Endothelial cell of umbilical vein (primary cell): ENCODE data around the gene CCDC106. TPM values are rescaled to one million over a fixed set of nuclear protein-coding genes. Genes with fewer than 3 reads are reported as not detected.

Experiments
- BruUV-seq: library from RNA; stranded (reverse); fragments of 400-500 nt; replicated peaks from 2 replicates; lab custom pipeline; 2021; lab: Mats Ljungman, UMichigan
- CTCF ChIA-PET: fragments of 300-600, 350-600 bp; sonication (Branson Sonifier 250); formaldehyde crosslinking; loops from one replicate; lab custom pipeline; 2021; ENCODE audit warnings: antibody characterized with exemption, inconsistent platforms; lab: Charles Lee
- POLR2A ChIA-PET: fragments of 300-600, 350-600 bp; sonication (Branson Sonifier 250); formaldehyde crosslinking; loops from one replicate; lab custom pipeline; 2021; ENCODE audit warnings: antibody characterized with exemption, inconsistent platforms; lab: Charles Lee
- DNase-seq: peaks from one replicate; pipeline ENCODE4 v3.0.0-alpha.2; 2011; ENCODE audit warnings: low read depth, low spot score
- FAIRE-seq: peaks from 2 replicates; lab custom pipeline; 2011; peaks lifted over from hg19 to GRCh38; lab: Jason Lieb, UNC
- H2AFZ ChIP-seq: 2 replicates; pipeline ENCODE4 v1.6.0; 2012; ENCODE audit warnings: low read depth, low read length, control low read depth, inconsistent platforms
- H3K27ac ChIP-seq: 2 replicates; pipeline ENCODE4 v1.5.1; 2011; ENCODE audit warnings: low read depth, mild to moderate bottlenecking, control low read depth, low read length, moderate library complexity; ENCODE audit not compliant: insufficient read depth
- H3K27me3 ChIP-seq, 2 experiments: 2 replicates each; pipeline versions ENCODE4 v1.6.0 to v1.6.1; 2011; ENCODE audit warnings: low read length in 2 of 2, mixed read lengths in 1 of 2; ENCODE audit not compliant: control insufficient read depth in 2 of 2, insufficient read depth in 2 of 2
- H3K36me3 ChIP-seq, 2 experiments: 2 replicates in 1 of 2; 3 replicates in 1 of 2; pipeline ENCODE4 v1.5.1; 2011; ENCODE audit warnings: low read length in 2 of 2, mild to moderate bottlenecking in 1 of 2, moderate library complexity in 1 of 2; ENCODE audit not compliant: control insufficient read depth in 2 of 2, insufficient read depth in 2 of 2; ENCODE audit errors: extremely low read depth in 1 of 2
- H3K4me1 ChIP-seq: 3 replicates; pipeline ENCODE4 v1.5.1; 2011; ENCODE audit warnings: mild to moderate bottlenecking, low read length; ENCODE audit not compliant: control insufficient read depth, insufficient read depth; ENCODE audit errors: extremely low read depth
- H3K4me2 ChIP-seq: 2 replicates; pipeline ENCODE4 v1.6.1; 2011; ENCODE audit warnings: low read length, control low read depth, mixed read lengths; ENCODE audit not compliant: insufficient read depth
- H3K4me3 ChIP-seq, 3 experiments: fragments of 200-600 bp in 1 of 3; sonication (generic), shearing (Covaris generic) in 1 of 3; replicated peaks in 1 of 3; 2 replicates each; pipeline ENCODE4 v1.5.1; 2011 to 2016; ENCODE audit warnings: control low read depth in 3 of 3, low read length in 3 of 3, mild to moderate bottlenecking in 2 of 3, inconsistent platforms in 1 of 3, low read depth in 1 of 3, moderate library complexity in 1 of 3; ENCODE audit not compliant: insufficient read depth in 1 of 3
- H3K79me2 ChIP-seq: 2 replicates; pipeline ENCODE4 v1.6.0; 2012; ENCODE audit warnings: low read length, inconsistent platforms; ENCODE audit not compliant: control insufficient read depth, insufficient read depth
- H3K9ac ChIP-seq: replicated peaks from 2 replicates; pipeline ENCODE3; 2011; ENCODE audit warnings: low read length, control low read depth; ENCODE audit not compliant: insufficient read depth; ENCODE audit errors: extremely low read depth
- H3K9me1 ChIP-seq: replicated peaks from 3 replicates; pipeline ENCODE4 v1.6.0; 2011; ENCODE audit warnings: mild to moderate bottlenecking, low read length; ENCODE audit not compliant: control insufficient read depth, insufficient read depth; ENCODE audit errors: extremely low read depth
- H3K9me3 ChIP-seq: replicated peaks from 2 replicates; pipeline ENCODE4 v1.5.1; 2012; ENCODE audit warnings: low read length, inconsistent platforms; ENCODE audit not compliant: control insufficient read depth, insufficient read depth
- H4K20me1 ChIP-seq: replicated peaks from 2 replicates; pipeline ENCODE3; 2011; ENCODE audit warnings: mild to moderate bottlenecking, low read length; ENCODE audit not compliant: control insufficient read depth, insufficient read depth; ENCODE audit errors: extremely low read depth
- CTCF ChIP-seq, 2 donors: IDR thresholded peaks; 1 replicate in 1 of 2; 2 replicates in 1 of 2; pipeline ENCODE4 v1.5.1; 2011; ENCODE audit warnings: low read length in 2 of 2, mild to moderate bottlenecking in 2 of 2, moderate library complexity in 2 of 2, control low read depth in 1 of 2, inconsistent platforms in 1 of 2, low read depth in 1 of 2; ENCODE audit not compliant: insufficient read depth in 1 of 2; ENCODE audit errors: extremely low read depth in 1 of 2
- FOS ChIP-seq: IDR thresholded peaks from 2 replicates; pipeline ENCODE4 v1.6.1; 2011; ENCODE audit warnings: mild to moderate bottlenecking, low read length, moderate library complexity, borderline replicate concordance; ENCODE audit not compliant: insufficient read depth
- GATA2 ChIP-seq: IDR thresholded peaks from 2 replicates; pipeline ENCODE4 v1.7.0; 2011; ENCODE audit warnings: low read depth, mild to moderate bottlenecking, moderate library complexity, mixed read lengths, low read length; ENCODE audit not compliant: insufficient read length, insufficient read depth
- JUN ChIP-seq: IDR thresholded peaks from 2 replicates; pipeline ENCODE4 v1.6.1; 2011; ENCODE audit warnings: borderline replicate concordance, low read depth; ENCODE audit not compliant: insufficient read length, insufficient read depth
- MAX ChIP-seq: IDR thresholded peaks from 2 replicates; pipeline ENCODE4 v1.6.1; 2011; ENCODE audit not compliant: insufficient read depth, insufficient read length
- MYC ChIP-seq: IDR thresholded peaks from one replicate; pipeline ENCODE4 v1.6.1; 2011; ENCODE audit warnings: mild to moderate bottlenecking, low read depth, low read length
- POLR2A ChIP-seq: IDR thresholded peaks from 2 replicates; pipeline ENCODE4 v1.6.1; 2012; ENCODE audit warnings: low read depth, mild to moderate bottlenecking, control low read depth, low read length
- POLR2AphosphoS5 ChIP-seq: IDR thresholded peaks from 2 replicates; pipeline ENCODE4 v1.6.1; 2012; ENCODE audit warnings: low read depth, mild to moderate bottlenecking, control low read depth, low read length, moderate library complexity; ENCODE audit not compliant: insufficient read depth
- dilution Hi-C: fragments of 300-500 bp; cut with MboI; formaldehyde crosslinking; loops from one replicate; pipeline ENCODE4 v1.15.0; 2019; ENCODE audit warnings: low sequenced_read_pairs; ENCODE audit not compliant: extremely low pct_ligation_motif_present
- intact Hi-C: fragments of 100-400 bp; cut with micrococcal nuclease; formaldehyde crosslinking; loops from one replicate; pipeline ENCODE4 v1.10.0; 2022
- polyA plus RNA-seq, 4 experiments: library from polyadenylated mRNA; depleted of rRNA in 3 of 4; stranded (reverse) in 3 of 4; unstranded in 1 of 4; fragments of >200 nt; gene quantifications; 2 replicates each; pipeline versions ENCODE4 v1.2.1 to v1.2.3, GENCODE V29; 2011 to 2012; ENCODE audit warnings: missing spikeins in 1 of 4
- total RNA-seq: library from RNA; stranded (reverse); gene quantifications from 2 replicates; pipeline ENCODE4 v1.2.3, GENCODE V29; 2021

Gene CCDC106
- total and polyA plus RNA-seq, 2 donors (not counting 3 experiments of a cell fraction or from before 2014, with no cell fraction given): 11.8 to 12.0 TPM

- POLR2A ChIA-PET: no interaction called here
- H3K9me1 ChIP-seq: no peaks in the 10 kb centered on the region
- H3K9ac ChIP-seq: no peak overlapping the region
- FAIRE-seq: no peak
- H3K4me1 ChIP-seq: no peaks in the 10 kb centered on the region
- intact Hi-C loops: no loop called here
- no peaks in the 10 kb centered on the region for H3K9me3 ChIP-seq
- DNase-seq: no peak
- no TSS peak for BruUV-seq
- H3K79me2 ChIP-seq: peaks cover 44% of the 10 kb centered on the region
- H3K36me3 ChIP-seq: peaks cover 3 to 57% of the 10 kb centered on the region in 2 experiments
- dilution Hi-C loops: no loop called here
- no peak overlapping the region for H3K4me2 ChIP-seq
- H4K20me1 ChIP-seq: no peaks in the 10 kb centered on the region
- CTCF ChIA-PET: no interaction called here
- no peak for TF ChIP-seq FOS
- no peak for TF ChIP-seq GATA2
- no peak for TF ChIP-seq CTCF (IDR thresholded peaks at IDR 0.05; ENCODE audit: extremely low read depth in 1 of 2, insufficient read depth in 1 of 2, low read depth in 1 of 2, low read length in 2 of 2)
- no peak for TF ChIP-seq JUN
- no peak for TF ChIP-seq MYC
- TF ChIP-seq MAX: no peak
- no peak for TF ChIP-seq POLR2AphosphoS5
- TF ChIP-seq POLR2A: no peak
- H3K27ac ChIP-seq: no peak overlapping the region
- H3K4me3 ChIP-seq: no peak overlapping the region
- H3K27me3 ChIP-seq: no peaks in the 10 kb centered on the region
- no peak overlapping the region for H2AFZ ChIP-seq
These were observed 37.8 kb downstream of the CCDC106 start for GRCh38 chr19:55685776-55686175.
